Measurements from ENCODE around the gene CCDC200.
"Not testable (repeated sequence)": the region's sequence is repeated elsewhere in the genome, so short reads cannot be mapped to it uniquely, and the experiment has no call there.

Gene CCDC200

GRCh38 chr17:43228020-43228782 is at the start of gene CCDC200:
Gene CCDC200 (minus strand): TSS chr17:43228623. CDS start chr17:43228554, 69 bp downstream.
- not testable (repeated sequence) for DNase-seq (ENCODE audit: low spot score)

GRCh38 chr17:43272914-43273313 is 44.5 kb upstream of the CCDC200 start:
- DNase-seq (ENCODE audit: low spot score) = not testable (repeated sequence)

GRCh38 chr17:43272483-43272882 is 44.1 kb upstream of the CCDC200 start:
- DNase-seq (ENCODE audit: low spot score) = peak; percentile 0

GRCh38 chr17:43270552-43271504 is 42.4 kb upstream of the CCDC200 start:
- DNase-seq (ENCODE audit: low spot score) = not testable (repeated sequence)

DNA sequence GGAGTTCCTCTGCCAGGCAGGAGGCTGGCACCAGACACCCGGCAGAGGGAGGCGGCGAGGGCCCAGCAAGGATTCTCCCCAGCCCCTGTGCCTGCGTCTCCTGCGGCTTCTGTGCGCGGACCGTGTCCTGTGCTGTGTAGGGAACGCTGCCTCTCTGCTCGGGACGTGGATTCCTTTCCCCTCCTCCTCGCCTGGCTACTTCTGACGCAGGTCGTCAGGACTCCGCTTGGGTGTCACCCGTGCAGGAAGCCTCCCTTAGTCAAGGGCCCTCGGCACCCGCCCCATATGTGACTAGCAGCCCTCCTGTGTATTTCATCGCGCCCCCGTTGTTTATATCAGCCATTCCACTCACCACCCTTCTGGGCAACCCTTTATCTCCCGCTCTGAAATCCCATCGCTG is 18.0 kb upstream of the CCDC200 start:
- DNase-seq (ENCODE audit: low spot score) = not testable (repeated sequence)

DNA sequence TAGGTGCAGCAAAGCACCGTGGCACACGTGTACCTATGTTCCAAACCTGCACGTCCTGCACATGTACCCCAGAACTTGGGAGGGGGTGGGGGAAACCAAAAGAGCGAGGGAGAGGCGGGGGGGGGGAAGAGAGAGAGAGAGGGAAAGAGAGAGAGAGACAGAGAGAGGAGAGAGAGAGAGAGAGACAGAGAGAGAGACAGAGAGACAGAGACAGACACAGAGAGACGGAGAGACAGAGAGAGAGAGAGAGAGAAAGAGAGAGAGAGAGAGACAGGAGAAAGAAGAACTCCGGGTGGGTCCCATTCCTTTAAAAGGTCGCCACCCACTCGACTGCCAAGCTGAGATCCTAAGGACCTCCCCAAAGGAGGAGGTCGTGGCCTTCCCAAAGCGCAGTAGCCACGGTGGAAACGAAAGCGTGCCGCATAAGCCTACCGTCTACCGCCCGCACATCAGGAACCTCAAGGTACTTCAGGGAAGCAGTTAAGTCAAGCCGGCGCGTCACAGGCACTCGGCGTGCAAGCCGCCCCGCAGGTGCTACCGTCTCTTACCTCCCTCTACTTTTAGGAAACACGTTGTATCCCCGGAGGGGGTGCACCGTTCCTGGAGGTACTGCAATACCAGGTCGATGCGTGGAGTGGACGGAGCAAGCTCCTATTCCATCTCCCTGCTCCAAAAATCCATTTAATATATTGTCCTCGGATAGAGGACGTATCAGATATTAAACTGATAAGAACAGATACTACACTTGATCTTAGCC is 12.4 kb upstream of the CCDC200 start:
- DNase-seq (ENCODE audit: low spot score) = not testable (repeated sequence)

- DNase-seq (ENCODE audit: low spot score) = not testable (repeated sequence)
These were observed 11.2 kb upstream of the CCDC200 start for GRCh38 chr17:43239597-43239996.

GRCh38 chr17:43233877-43234276 is 5.5 kb upstream of the CCDC200 start, which contains the start of gene RNU2-1:
Gene RNU2-1 (minus strand): TSS chr17:43233977.
- not testable (repeated sequence) for DNase-seq (ENCODE audit: low spot score)

- not testable (repeated sequence) for DNase-seq (ENCODE audit: low spot score)
These were observed 4.8 kb upstream of the CCDC200 start for GRCh38 chr17:43233263-43233662.

GRCh38 chr17:43232021-43232699 is 3.7 kb upstream of the CCDC200 start:
- DNase-seq (ENCODE audit: low spot score) = peak; percentile 16

DNA sequence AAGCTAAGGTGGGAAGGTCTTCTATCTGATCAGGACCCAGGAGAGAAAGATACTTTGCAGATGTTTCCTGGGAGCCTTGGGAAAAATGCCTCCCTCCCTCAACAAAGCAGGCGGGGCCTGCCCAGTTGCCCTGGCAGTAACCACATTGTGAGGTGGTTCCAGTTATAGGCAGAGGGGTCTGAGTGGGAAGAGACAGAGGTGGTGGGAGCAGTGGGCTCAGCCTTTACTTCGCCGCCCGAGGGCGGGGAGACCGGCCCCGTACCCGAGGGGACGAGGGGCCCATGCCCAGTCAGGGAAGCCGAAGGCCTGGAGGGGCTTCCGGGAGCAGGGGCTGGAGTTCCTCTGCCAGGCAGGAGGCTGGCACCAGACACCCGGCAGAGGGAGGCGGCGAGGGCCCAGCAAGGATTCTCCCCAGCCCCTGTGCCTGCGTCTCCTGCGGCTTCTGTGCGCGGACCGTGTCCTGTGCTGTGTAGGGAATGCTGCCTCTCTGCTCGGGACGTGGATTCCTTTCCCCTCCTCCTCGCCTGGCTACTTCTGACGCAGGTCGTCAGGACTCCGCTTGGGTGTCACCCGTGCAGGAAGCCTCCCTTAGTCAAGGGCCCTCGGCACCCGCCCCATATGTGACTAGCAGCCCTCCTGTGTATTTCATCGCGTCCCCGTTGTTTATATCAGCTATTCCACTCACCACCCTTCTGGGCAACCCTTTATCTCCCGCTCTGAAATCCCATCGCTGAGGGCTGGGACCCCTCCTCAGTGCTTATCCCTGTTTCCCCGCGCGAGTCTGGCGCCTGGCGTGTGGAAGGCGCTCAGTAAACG is 3.0 kb upstream of the CCDC200 start:
- DNase-seq (ENCODE audit: low spot score) = not testable (repeated sequence)

GRCh38 chr17:43226393-43226792 is 2.0 kb downstream of the CCDC200 start:
- no peak for DNase-seq (ENCODE audit: low spot score)

DNA sequence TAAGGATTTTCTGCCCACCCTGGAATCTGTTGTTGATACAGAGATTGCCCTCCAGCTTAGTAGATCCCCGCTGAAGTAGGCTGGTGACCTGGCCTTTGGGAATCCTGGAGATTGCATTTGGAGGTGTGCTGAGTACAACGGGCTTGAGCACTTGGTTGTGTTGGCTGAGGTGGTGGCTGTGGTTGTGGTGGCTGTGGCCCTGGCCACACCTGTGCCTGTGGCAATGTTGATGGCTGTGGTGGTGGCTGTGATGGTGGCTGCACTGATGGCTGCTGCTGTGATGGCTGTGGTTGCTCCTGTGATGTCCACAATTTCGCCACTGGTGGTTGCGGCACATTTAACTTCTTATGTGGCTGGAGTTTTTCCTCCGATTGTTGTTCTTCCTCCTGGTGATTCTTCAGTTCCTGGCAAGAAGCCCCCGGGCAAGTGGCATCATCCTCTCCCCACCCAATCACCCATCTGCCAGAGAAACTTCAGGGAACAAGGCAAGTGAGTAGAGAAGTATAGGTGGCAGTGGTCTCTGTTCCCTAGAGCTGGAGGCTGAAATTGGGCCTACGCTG is 4.2 kb downstream of the CCDC200 start:
- DNase-seq (ENCODE audit: low spot score) = no peak

- DNase-seq (ENCODE audit: low spot score) = no peak
These were observed 7.8 kb downstream of the CCDC200 start for GRCh38 chr17:43220511-43221125.

DNA sequence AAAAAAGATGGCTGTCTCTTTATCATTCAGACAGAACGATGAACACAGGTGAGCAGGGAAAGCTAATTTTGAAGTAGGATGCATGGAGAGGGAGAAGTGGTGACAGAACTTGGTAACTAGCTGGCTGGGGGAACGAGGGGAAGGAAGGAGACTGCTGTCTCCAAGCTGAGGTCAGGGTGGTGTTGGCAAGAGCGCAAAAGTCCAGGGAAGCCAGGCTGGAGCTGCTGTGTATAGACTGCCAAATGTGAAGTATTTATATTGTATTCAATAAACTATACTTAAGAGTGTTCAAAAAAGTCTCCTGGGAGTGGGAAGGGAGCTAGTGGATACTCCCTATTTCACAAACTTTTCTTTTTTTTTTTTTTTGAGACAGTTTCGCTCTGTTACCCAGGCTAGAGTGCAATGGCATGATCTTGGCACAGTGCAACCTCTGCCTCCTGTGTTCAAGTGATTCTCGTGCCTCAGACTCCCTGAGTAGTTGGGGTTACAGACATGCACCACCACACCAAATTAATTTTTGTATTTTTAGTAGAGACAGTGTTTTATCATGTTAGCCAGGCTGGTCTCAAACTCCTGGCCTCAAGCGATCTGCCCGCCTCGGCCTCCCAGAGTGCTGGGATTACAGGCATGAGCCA is 8.6 kb downstream of the CCDC200 start:
- DNase-seq (ENCODE audit: low spot score) = no peak

DNA sequence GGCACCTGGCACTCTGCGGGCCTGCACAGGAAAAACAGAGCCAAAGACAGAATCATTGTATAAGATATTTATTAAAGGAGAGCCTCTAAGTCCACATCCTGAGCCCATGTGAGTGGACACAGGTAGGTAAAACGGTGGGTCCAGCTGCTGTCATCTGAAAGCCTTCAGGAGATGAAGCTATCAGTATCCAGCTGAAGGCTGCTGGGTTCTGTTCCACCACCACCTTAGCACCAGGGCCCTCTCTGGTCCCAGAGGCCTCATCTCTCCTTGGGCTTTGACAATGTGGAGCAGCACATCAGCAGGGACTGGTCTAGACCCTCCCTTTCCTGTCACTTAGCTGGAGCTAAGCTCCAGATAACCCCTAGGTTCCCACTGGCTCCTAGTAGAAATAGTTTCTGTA is 9.4 kb downstream of the CCDC200 start:
- DNase-seq (ENCODE audit: low spot score) = no peak

GRCh38 chr17:43217614-43218087 is 10.8 kb downstream of the CCDC200 start:
- no peak for DNase-seq (ENCODE audit: low spot score)

GRCh38 chr17:43216762-43217613 is 11.4 kb downstream of the CCDC200 start:
- no peak for DNase-seq (ENCODE audit: low spot score)
